NB4 (cell line): ENCODE data around the gene CLSTN2.

Source experiments
- DNase-seq: peaks from one replicate; pipeline ENCODE4 v3.0.0; 2010; ENCODE audit warnings: low read depth
- H3K4me3 ChIP-seq: one replicate; pipeline ENCODE4 v1.5.1; 2011; ENCODE audit warnings: mild to moderate bottlenecking, low read depth, low read length, moderate library complexity
- MYC ChIP-seq: IDR thresholded peaks from 2 replicates; pipeline ENCODE4 v1.6.1; 2011; ENCODE audit warnings: low read depth, low read length
- POLR2A ChIP-seq: IDR thresholded peaks from 2 replicates; pipeline ENCODE4 v1.6.1; 2011; ENCODE audit warnings: mild to moderate bottlenecking; ENCODE audit not compliant: insufficient read length; ENCODE audit errors: extremely low read depth
- TF ChIP-seq, protein P1 (sequence below): IDR thresholded peaks from 2 replicates; pipeline ENCODE4 v1.6.1; 2011; ENCODE audit warnings: low read depth, low read length
- TF ChIP-seq, protein P2 (sequence below): IDR thresholded peaks from one replicate; pipeline ENCODE4 v1.5.1; 2012; ENCODE audit warnings: low read depth, low read length

The CLSTN2 gene

DNA sequence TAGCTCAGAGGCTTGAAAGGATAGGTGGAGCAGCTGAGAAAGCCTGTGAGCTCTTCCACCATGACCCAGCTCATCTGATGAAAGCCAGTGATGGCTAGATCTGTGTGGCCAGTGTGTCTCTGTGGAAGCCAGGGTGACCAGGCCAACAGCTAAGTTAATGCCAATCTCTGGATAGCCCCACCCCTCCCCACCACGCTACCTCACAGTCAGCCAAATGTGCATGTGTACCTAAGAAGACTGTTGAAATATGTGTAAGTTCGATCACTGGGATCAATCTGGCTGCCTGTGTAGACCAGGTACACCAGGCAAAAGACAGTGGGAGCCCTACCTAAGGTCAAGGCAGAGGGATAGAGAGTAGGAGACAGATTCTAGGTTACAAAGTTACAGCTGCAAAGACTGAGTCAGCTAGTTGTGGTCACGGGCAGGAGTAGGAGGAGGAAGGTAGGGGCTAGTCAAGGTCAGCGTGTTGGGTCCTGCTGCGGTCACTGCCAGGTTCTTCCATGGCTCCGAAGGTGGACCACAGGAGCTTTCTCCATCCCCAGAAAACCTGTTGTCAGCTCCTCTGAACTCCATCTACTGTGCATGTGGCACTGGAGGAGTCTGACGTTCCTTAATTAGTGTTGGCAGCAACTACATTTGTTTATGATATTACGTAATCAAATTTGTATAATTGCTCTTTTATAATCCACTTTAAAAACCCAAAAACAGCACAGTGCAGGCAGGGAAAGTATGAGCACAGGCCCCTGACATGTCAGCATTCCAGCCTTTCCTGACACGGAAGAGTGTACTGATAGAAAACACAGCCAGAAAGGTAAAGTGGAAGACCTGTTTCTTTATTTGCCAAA, 318.0 kb downstream of the CLSTN2 start:
- TF ChIP-seq, protein P1, sequence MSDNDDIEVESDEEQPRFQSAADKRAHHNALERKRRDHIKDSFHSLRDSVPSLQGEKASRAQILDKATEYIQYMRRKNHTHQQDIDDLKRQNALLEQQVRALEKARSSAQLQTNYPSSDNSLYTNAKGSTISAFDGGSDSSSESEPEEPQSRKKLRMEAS: no peak
- TF ChIP-seq POLR2A (no peak), MYC (no peak)
- TF ChIP-seq, protein P2, sequence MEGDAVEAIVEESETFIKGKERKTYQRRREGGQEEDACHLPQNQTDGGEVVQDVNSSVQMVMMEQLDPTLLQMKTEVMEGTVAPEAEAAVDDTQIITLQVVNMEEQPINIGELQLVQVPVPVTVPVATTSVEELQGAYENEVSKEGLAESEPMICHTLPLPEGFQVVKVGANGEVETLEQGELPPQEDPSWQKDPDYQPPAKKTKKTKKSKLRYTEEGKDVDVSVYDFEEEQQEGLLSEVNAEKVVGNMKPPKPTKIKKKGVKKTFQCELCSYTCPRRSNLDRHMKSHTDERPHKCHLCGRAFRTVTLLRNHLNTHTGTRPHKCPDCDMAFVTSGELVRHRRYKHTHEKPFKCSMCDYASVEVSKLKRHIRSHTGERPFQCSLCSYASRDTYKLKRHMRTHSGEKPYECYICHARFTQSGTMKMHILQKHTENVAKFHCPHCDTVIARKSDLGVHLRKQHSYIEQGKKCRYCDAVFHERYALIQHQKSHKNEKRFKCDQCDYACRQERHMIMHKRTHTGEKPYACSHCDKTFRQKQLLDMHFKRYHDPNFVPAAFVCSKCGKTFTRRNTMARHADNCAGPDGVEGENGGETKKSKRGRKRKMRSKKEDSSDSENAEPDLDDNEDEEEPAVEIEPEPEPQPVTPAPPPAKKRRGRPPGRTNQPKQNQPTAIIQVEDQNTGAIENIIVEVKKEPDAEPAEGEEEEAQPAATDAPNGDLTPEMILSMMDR: no peak
- DNase-seq: no peak
- H3K4me3 ChIP-seq: no peak overlapping the region

DNA sequence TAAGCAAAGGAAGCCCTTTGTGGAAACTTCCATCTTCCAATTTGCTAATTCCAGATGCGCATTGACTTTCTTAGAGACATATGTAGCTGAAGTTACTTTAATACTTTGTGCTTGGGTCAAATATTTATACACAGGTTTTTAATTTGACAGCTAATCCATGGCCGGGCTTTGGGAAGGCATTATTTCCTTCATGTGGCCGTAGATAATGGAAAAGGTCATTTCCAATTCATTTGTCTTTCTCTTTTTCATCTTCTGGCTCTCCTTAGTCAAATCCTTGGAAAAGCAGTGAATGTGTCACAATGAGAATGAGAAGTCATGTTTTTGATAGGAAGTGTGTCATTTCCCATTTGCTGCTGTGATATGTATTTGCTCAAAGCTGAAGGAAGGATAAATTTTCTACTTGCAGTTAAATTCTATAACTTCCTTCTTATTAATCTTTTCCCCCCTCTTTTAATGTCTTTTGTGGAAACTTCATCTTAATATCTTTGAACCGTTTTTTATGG, 323.3 kb downstream of the CLSTN2 start:
- DNase-seq: no peak
- TF ChIP-seq, protein P1: no peak
- TF ChIP-seq MYC (no peak), POLR2A (no peak)
- TF ChIP-seq, protein P2: no peak
- no peak overlapping the region for H3K4me3 ChIP-seq

DNA sequence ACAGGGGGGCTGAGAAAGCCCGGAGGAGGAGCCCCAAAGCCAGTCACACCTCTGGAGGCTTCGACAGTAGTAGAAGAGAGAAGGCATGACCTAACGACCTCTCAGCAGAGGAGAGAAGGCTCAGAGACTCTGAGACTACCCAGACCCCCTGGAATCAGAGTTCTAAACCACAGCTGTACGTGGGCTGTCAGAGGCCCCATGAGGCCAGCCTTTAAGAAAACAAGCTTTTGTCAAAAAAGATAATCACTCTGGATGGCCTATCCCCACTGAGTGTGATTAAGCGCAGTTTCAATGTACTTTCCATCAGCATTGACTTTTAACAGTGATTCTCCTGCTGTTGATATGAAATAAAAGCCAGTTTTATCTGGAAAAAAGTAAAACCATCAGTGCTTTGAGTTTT, 330.3 kb downstream of the CLSTN2 start:
- no peak overlapping the region for H3K4me3 ChIP-seq
- TF ChIP-seq, protein P1: no peak
- TF ChIP-seq, protein P2: no peak
- TF ChIP-seq POLR2A: no peak
- no peak for TF ChIP-seq MYC
- no peak for DNase-seq

DNA sequence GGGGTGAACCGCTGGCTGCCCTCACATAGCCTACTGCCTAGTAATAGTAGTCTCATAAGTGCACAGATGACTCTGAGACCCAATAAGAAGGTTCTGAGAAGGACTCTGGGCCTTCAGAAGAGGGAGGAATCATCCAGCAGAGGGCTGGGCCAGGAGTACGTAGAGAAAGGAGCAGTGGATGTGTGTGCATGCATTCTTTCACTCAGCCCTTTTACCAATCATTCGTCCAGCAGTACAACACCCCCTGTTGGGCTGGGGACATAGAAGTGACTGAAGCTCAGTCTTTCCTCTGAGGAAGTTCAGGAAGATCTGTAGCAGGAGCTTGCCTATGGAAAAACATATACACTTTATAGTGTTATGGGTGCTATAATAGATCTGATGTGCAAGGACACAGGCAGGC, 333.1 kb downstream of the CLSTN2 start:
- H3K4me3 ChIP-seq: no peak overlapping the region
- DNase-seq: no peak
- TF ChIP-seq, protein P1: no peak
- TF ChIP-seq, protein P2: no peak
- TF ChIP-seq MYC: no peak
- no peak for TF ChIP-seq POLR2A

DNA sequence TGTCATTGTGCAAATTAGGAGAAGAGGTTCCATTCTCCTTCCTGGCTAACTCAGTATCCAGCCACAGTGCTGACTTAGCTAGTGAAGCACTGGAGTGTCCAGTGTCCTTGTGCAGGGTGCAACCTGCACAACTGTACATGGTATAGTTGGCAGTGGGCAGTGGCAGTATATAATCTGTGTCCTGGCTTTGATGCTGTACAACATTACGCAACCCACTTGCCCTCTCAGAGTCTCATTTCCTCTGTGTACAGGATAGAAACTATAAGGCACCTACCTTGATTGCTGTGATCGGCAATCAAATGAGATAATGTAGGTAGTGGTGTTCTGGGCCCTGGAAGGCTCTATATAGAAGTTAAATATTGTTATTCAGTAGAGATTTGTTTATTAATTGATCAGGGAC, 333.6 kb downstream of the CLSTN2 start:
- no peak for DNase-seq
- no peak overlapping the region for H3K4me3 ChIP-seq
- TF ChIP-seq, protein P2: no peak
- TF ChIP-seq, protein P1: no peak
- no peak for TF ChIP-seq POLR2A
- no peak for TF ChIP-seq MYC
